SKM-1 treated with dmso at 0.1 percent for 144 hours (cell line): ENCODE measurements around the gene GPR55.
"Not testable (repeated sequence)": the region's sequence is repeated elsewhere in the genome, so short reads cannot be mapped to it uniquely, and the experiment has no call there.

Source experiments
- DNase-seq: peaks from one replicate; lab custom pipeline; 2025; ENCODE audit not compliant: unreplicated experiment; lab: John Stamatoyannopoulos, UW

Gene GPR55, protein sequence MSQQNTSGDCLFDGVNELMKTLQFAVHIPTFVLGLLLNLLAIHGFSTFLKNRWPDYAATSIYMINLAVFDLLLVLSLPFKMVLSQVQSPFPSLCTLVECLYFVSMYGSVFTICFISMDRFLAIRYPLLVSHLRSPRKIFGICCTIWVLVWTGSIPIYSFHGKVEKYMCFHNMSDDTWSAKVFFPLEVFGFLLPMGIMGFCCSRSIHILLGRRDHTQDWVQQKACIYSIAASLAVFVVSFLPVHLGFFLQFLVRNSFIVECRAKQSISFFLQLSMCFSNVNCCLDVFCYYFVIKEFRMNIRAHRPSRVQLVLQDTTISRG

DNA sequence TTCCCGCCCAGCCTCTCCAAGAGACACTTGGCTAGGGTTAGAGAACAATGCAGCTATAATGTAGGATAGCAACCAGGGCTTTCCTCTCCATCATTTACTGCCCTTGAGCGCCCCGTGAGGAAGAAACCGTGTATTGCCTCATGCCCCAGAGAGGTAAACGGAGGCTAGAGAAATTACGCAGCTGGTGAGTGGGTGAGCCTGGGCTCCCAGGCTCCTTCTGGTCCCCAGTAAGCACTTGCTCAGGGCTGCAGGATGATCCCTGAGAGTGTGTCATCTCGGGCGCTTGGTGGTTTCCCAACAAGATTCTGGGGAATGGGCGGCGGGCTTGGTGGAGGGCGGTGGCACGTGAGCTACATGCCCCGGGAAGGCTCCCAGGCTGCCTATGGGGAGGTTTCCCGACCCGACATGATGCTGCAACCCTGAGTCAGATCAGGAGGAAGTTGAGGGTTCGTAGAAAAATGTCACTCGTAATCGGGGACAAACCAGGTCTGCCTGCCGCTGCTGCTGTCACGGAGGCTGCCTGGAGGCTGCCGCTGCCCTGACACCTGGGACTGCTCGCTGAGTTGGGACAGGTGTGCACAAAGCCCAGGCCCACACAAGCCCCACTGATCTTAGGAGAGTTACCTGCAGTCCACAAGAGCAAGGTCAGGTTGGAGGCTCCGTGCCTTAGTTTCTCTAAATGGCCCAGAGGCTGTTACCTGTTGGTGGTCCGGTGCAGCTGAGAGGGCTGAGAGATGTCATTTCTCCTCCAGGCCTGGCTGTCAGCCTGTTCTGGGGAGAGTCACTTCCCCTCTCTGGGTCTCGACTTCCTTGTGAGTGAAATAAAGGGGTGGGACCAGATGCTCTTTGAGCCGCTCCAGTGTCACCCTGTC lies at the start of gene GPR55:
Gene GPR55 (minus strand): TSS at position 773 of the 872 bp plus-strand sequence. CDS start 14,280 bp downstream, outside the sequence.
- DNase-seq = peak; percentile 61

DNA sequence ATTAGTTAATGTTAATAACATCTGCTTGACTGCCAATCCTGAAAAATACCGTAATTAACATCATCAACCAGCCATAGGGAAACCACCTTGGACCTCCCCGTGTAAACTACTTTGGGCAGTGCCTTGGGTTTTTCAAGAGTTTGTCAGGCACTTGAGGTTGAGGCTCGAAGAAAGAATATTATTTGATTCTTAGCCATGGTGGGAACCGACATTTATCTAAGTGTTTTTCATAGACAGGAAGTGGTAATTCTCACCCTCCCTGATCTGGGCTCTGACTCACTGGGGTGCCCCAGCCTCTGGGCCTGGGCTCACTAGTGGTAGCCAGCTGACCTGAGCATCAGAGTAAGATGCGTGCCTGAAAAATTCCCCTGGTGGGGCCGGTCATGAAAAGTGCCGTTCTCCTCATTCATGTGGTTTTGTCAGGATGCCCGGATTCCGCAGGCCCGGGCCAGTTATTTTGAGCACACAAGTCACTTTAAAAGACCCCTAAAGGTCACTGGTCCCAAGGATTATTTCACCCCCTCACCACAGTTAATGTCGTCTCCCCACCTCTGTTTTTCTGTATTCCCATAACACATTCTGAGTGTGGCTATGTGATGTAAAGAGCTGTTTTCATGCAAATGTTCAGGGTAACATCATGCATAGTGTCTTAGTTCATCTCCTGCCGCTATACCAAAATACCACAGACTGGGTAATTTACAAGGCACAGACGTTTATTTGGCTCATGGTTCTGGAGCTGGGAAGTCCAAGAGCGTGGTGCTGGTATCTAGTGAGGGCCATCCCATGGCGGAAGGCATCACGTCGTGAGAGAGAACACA lies 49.3 kb upstream of the GPR55 start:
- DNase-seq = no peak

DNA sequence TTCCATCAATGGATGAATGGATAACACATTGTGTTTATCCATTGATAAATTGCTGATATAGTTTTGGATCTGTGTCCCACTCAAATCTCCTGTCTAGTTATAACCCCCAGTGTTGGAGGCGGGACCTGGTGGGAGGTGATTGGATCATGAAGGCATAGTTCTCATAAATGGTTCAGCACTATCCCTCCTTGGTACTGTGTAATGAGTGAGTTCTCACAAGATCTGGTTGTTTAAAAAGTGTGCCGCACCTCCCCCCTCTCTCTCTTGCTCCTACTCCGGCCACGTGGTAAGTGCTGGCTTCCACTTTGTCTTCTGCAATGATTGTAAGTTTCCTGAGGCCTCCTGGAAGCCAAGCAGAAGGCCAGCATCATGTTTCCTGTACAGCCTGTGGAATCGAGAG lies 47.0 kb upstream of the GPR55 start:
- DNase-seq = no peak

DNA sequence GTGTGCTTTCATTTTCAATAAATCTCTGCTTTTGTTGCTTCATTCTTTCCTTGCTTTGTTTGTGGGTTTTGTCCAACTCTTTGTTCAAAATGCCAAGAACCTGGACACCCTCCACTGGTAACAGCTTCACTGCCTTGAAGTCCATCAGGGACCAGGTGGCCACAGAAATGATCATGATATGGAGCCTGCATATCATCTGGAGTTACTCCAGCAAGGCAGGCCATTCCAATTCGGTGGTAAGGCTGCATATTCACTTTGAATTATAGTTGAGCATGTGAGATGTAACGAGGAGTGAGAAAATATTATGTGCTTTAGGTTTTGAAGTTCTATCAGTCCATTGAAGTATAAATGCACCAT lies 44.6 kb upstream of the GPR55 start:
- DNase-seq = no peak

DNA sequence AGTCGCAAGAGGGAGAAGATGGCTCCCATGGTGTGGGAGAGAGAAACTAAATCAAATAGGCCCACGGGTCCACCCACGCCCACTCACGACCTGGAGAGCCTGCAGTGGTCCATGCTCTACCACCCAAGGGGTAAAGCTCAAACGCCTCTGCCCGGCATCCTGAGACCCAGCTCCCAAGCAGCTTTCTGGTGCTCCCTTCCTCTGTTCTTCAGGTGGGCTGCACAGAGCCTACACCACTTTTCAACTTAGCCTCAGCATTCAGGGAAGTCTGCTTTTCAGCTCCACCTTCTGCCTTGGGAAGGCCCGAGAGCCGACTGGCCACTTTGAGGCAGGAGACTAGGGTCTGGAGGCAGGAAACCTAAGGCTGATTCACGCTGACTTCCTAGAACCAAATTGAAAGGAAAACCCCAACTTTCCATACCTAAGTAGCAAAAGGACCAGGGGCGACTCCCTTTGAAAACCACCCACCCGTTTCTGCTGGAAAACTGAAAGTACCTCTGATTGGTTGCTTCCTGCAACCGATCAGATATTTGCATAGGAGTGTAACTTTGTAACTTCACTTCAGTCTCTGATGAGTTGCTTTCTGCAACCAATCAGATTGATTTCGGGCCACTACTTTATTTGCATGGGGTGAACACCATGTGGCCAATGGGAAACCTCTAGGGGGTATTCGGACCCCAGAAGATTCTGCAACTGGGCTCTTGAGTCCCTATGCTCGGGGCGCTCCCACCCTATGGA lies 44.0 kb upstream of the GPR55 start:
- DNase-seq = no peak

DNA sequence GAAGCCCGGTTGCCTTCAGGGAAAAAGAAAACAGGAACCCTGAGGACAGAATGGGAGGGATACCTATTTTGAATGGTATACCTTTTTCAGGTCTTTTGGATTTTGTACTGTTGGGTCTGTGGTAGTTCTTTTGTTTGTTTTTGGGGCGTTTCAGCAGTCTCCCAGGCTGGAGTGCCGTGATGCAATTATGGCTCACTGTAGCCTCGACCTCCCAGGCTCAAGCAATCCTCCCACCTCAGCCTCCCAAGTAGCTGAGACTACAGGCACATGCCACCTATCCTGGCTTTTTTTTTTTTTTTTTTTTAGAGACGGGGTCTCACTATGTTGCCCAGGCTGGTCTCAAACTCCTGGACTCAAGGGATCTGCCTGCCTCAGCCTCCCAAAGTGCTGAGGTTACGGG lies 43.3 kb upstream of the GPR55 start:
- not testable (repeated sequence) for DNase-seq

DNA sequence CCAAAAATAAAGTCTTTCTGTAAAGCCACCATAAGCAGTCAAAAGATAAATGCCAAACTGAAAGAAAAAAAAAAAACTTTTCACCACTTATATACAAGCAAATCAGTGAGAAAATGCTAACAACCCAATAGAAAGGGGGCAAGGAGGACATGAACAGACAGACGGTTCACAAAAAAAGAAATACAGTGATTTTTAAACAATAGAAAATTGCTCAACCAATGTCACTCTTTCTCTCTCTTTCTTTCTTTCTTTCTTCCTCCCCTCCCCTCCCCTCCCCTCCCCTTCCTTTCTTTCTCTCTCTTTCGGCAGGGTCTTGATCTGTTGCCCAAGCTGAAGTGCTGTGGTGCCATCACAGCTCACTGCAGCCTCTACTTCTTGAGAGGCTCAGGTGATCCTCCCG lies 42.1 kb upstream of the GPR55 start:
- no peak for DNase-seq

DNA sequence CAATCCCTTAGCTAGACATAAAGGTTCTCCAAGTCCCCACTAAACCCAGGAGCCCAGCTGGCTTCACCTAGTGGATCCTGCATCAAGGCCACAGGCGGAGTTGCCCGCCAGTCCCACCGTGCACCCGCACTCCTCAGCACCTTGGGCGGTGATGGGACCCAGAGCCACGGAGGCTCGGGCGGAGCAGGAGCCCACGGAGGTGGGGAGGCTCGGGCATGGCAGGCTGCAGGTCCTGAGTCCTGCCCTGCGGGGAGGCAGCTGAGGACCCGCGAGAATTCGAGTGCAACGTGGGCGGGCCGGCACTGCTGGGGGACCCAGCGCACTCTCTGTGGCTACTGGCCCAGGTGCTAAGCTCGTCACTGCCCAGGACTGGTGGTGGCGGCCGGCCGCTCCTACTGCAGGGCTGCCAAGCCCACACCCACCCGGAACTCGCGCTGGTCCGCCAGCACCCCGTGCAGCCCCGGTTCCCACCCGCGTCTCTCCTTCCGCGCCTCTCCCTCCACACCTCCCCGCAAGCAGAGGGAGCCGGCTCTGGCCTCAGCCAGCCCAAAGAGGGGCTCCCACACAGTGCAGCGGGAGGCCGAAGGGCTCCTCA lies 39.2 kb upstream of the GPR55 start:
- DNase-seq = no peak

DNA sequence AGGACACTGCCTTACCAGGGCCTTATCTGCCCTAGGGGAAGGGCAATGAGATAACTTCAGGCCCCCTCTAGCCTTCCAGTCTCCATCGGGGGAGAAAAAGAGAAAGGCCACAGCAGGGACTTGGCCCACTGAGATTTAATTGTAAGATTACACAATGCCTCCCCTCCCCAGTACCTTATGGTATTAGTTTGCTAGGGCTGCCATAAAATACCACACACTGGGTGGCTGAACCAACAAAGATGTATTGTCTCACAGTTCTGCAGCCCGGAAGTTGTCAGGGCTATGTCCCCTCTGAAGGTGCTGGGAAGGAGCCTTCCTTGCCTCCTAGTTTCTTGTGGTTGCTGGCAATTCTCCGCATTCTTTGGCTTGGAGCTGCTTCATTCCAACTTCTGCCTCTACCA lies 36.0 kb upstream of the GPR55 start:
- DNase-seq = no peak

DNA sequence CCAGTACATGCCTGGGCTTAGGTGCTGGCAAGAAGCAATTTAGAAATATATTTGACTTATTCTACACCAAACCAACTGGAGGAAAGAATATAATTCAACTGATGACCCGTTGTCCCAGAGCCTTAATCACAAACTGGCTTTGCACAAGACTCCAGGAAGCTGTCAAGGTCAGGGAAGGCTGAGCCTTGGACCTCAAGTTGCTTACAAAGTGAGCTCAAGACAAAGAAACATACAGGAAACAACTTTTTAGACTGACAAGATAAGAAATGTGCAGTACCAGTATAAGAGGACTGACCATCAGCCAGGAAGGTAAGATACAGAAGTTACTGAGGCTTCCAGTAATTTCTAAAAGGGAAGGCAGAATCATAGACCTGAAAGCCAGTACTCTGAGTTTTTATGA lies 35.0 kb upstream of the GPR55 start:
- no peak for DNase-seq

DNA sequence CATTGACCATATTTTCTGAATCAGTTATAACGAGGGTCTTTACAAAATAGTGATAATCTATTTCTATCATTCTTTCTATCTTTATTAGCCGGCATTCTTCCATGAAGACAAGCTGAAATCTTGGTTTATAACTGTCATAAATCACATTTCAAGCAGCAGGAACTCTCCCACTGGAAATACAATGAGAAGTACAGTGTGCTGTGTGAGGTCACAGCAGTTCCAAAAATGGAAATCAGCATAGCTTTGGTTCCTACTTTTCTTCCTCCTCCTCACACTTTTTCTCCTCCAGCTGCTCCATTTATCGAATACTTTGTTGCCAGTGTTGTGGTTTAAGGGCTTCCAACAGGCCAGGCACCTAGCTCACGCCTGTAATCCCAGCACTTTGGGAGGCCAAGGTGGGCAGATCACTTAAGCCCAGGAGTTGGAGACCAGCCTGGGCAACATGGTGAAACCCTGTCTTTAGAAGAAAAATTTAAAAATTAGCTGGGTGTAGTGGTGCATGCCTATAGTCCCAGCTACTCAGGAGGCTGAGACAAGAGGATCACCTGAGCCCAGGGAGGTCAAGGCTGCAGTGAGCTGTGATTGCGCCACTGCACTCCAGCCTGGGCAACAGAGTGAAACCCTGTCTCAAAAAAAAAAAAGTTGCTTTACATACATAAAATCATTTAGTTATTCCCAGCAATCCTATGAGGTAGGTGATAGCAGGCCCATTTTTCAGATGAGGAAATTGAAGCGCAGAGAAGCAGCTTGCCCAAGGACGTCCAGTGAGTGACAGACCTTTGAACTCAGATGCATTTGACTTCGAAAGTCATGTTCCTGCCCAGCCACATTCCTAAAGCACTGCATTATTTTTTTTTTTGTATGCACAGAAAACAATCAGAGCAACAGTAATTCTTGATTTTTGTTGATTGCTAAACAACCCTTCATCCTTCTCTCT lies 34.0 kb upstream of the GPR55 start:
- DNase-seq = no peak

DNA sequence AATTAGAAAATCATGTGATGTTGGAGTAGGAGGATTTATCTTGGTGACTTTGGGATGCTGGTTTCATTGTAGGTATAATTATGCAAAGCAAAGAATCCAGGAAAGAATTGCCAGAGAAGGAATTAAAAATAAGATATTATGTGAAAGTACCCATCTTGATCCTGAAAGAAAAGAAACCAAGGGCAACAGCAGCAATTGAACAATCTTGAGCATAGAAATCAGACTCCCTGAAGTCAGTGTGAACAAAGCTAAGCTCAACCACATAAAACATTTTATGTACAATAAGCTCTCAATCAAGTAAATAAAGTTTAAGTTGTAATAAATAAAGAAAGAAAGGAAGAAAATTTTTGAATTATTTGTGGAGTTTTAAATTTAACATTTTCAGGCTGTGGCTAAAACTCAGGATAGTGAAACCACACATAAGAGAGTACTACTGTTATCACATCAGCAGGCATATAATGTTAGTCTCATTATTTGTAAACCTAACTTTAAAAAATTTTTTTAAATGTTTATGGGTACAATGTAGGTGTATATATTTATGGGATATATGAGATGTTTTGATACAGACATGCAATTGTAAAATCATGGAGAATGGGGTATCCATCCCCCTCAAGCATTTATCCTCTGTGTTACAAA lies 32.8 kb upstream of the GPR55 start:
- no peak for DNase-seq

DNA sequence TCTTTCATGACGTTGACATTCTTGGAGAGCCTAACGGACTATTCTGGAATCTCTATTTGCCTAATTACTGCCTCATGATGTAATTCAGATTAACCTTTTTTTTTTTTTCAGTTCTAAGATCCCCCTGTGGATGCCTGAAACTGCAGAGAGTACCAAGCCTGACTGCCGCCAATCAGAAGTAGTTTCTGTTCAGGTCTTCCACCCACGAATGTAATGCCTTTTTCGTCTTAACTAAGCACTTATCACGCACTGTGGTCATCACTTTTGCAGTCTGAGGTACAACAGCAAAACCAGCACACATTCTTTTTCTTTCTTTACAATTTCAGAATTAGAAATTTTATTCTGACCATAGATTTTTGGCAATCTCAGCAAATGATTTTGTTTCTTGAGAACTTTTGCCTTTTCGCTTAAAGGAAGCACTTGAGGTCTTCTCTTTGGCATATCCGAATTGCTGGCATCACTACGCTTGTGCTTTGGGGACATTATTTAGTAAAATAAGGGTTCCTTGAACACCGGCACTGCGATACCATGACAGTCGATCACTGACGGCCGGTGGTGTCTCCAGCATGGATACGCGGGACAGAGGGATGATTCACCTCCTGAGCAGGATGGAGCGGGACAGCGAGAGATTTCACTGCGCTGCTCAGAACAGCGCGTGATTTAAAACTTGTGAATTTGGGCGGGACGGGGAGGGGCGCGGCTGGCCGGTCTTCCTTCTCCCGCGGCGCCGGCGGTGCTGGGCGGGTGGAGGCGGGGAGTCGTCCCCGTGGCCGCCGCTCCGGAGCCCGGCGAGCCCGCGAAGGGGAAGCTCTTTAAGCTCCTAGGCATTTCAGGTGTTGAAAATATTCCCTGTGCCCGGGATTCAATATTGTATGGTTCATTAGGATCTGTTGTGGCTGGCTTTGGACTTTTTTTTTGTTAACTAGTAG lies 32.0 kb upstream of the GPR55 start:
- no peak for DNase-seq

DNA sequence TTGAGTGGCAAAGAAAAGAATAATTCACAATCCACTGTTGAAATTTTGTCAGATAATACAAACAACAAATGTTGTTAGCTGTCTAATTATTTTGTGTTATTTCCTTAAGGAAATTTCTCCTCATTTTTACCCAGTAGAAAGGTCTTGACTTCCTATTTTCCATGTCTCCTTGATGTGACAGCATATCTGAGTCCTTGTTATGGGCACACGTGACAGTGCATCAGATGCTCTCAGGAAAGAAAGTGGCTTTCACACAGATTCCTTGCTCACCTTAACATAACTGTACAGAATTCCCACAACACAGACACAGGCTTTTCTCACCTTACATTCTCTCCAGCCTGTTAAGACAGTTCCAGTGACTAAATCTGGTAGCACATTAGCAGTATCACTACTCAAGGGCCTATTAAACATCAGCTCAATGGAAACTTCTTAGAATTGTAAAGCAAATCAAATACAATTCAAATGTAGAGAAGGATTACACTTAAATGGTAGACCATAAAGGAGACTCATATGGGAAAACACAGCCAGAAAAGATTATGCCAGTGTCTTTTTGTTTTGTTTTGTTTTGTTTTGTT lies 30.2 kb upstream of the GPR55 start:
- DNase-seq = no peak

DNA sequence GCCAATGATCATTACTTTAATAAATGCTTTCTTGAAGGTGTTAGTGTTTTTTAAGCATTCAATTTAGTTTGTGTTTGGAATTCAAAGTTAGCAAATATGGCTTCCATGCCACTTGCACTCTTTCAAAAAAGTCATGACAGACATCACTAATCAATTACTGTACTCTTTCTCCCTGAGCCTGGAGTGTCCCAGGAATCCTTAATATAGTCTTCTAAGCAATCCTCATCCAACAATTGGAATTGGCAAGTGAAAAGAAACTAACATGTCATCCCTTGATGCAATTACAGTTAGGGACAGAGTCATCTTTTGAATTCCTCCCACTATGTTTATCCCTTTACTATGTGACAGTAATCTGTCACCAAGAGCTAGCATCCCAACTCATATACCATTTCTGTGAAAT lies 29.7 kb upstream of the GPR55 start:
- no peak for DNase-seq

DNA sequence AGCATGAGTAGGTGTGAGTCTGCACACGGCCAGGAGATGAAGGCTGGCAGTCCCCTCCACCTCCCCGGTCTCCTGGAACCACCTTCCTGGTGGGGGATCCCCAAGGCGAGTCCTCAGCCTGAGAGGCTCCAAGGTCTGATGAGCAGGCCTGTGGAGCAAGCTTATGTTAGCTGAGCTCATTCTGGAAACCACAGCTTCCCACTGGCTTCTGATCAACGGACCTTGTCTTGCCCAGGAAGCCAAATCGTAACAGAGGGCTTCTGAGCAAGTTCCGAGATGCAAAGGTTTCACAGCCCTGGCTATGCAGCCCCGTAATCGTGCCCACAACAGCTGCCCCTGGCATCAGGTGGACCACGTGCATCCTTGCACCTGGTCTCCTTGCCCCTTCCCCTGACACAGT lies 28.8 kb upstream of the GPR55 start:
- no peak for DNase-seq

DNA sequence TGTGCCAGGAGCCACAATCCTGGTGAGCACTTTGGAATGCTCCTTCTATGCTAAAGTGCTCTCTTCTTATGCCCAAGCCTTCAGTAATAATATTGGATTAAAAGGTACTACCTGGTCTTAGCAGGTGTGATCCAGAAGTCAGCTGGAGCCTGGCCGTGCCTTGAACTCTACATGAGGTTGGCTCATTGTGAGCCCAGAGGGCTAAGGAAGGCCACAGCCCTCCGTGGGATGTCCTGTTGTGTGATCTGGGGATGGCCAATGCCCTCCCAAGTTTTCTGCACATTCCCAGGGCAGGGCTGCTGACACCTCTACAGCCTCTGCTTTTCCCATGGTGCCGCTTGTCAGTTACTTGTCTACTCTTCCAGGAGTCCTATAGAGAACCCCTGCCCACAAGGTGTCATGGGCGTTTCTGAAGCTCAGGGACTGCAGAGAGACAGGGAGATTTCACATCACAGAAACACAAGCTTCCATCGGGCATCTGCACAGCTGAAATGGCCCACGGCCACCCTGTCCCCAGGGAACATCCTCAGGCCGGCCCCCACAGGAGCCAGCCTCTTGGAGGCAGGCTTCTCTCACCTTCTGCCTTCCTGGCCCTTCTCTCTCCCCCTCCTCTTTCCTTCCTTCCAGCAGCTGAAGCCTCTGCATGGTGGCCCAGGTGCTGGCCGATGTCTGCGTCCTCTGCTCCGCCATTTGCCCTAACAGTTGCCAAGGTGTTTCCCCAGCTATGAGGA lies 27.3 kb upstream of the GPR55 start:
- no peak for DNase-seq
